Central memory CD8-positive, alpha-beta T cell (primary cell): ENCODE measurements around the gene CCDC24.

Experiments
- ATAC-seq: fragments of 150-1000 bp; cut with Tn5 transposase; replicated peaks from 2 replicates; pipeline ENCODE4 v1.10.0; 2022; ENCODE audit warnings: mild to moderate bottlenecking, moderate FRiP score, moderate number of reproducible peaks; ENCODE audit not compliant: poor library complexity, severe bottlenecking; ENCODE audit errors: extremely low read depth
- DNase-seq, 2 donors: peaks; one replicate each; pipeline ENCODE4 v3.0.0; 2021; ENCODE audit warnings: low spot score in 2 of 2
- H3K27ac Mint-ChIP-seq: one replicate; pipeline ENCODE4 v1.8.0; 2022; ENCODE audit warnings: low read depth, mild to moderate bottlenecking, moderate library complexity, mixed read lengths
- H3K27me3 Mint-ChIP-seq: one replicate; pipeline ENCODE4 v1.8.0; 2022; ENCODE audit warnings: mixed read lengths
- H3K36me3 Mint-ChIP-seq: one replicate; pipeline ENCODE4 v1.8.0; 2022; ENCODE audit warnings: mild to moderate bottlenecking, moderate library complexity, mixed read lengths; ENCODE audit not compliant: insufficient read depth
- H3K4me1 Mint-ChIP-seq: one replicate; pipeline ENCODE4 v1.8.0; 2022; ENCODE audit warnings: mixed read lengths
- H3K4me3 Mint-ChIP-seq: one replicate; pipeline ENCODE4 v1.8.0; 2022; ENCODE audit warnings: mild to moderate bottlenecking, moderate library complexity, mixed read lengths
- H3K9me3 Mint-ChIP-seq: one replicate; pipeline ENCODE4 v1.8.0; 2022; ENCODE audit warnings: mixed read lengths

Gene CCDC24

GRCh38 chr1:43954036-43954435 lies 37.4 kb upstream of the CCDC24 start:
- Mint-ChIP-seq H3K4me1 (peaks cover 26% of the 10 kb centered on the region), H3K36me3 (peaks cover 5% of the 10 kb centered on the region), H3K4me3 (no peak overlapping the region), H3K27me3 (no peaks in the 10 kb centered on the region), H3K27ac (no peak overlapping the region), H3K9me3 (no peaks in the 10 kb centered on the region)
- ATAC-seq = no peak
- DNase-seq = no peak

GRCh38 chr1:43956234-43956633 lies 35.2 kb upstream of the CCDC24 start:
- Mint-ChIP-seq H3K4me3 (no peak overlapping the region), H3K9me3 (no peaks in the 10 kb centered on the region), H3K27me3 (no peaks in the 10 kb centered on the region), H3K36me3 (peaks cover 3% of the 10 kb centered on the region), H3K27ac (no peak overlapping the region), H3K4me1 (peaks cover 11% of the 10 kb centered on the region)
- ATAC-seq = no peak
- no peak for DNase-seq

GRCh38 chr1:43957407-43958040 lies 33.9 kb upstream of the CCDC24 start:
- Mint-ChIP-seq H3K4me1 (peaks cover 7% of the 10 kb centered on the region), H3K36me3 (peaks cover 6% of the 10 kb centered on the region), H3K4me3 (no peak overlapping the region), H3K27ac (no peak overlapping the region), H3K27me3 (no peaks in the 10 kb centered on the region), H3K9me3 (no peaks in the 10 kb centered on the region)
- no peak for DNase-seq
- no peak for ATAC-seq

- Mint-ChIP-seq H3K4me1 (peaks cover 7% of the 10 kb centered on the region), H3K36me3 (peaks cover 6% of the 10 kb centered on the region), H3K27ac (no peak overlapping the region), H3K9me3 (no peaks in the 10 kb centered on the region), H3K4me3 (no peak overlapping the region), H3K27me3 (no peaks in the 10 kb centered on the region)
- DNase-seq (no peak), ATAC-seq (no peak)
Measured at GRCh38 chr1:43958351-43959255, 32.8 kb upstream of the CCDC24 start.

- ATAC-seq (no peak), DNase-seq (no peak)
- no peak overlapping the region for H3K4me3 Mint-ChIP-seq
- H3K9me3 Mint-ChIP-seq = no peaks in the 10 kb centered on the region
- peaks cover 6% of the 10 kb centered on the region for H3K36me3 Mint-ChIP-seq
- H3K27ac Mint-ChIP-seq = no peak overlapping the region
- no peaks in the 10 kb centered on the region for H3K27me3 Mint-ChIP-seq
- no peaks in the 10 kb centered on the region for H3K4me1 Mint-ChIP-seq
Measured at GRCh38 chr1:43960798-43961197, 30.6 kb upstream of the CCDC24 start.

GRCh38 chr1:43961692-43962091 lies 29.7 kb upstream of the CCDC24 start:
- H3K36me3 Mint-ChIP-seq = peaks cover 6% of the 10 kb centered on the region
- ATAC-seq = no peak
- no peaks in the 10 kb centered on the region for H3K9me3 Mint-ChIP-seq
- no peaks in the 10 kb centered on the region for H3K27me3 Mint-ChIP-seq
- H3K4me3 Mint-ChIP-seq = no peak overlapping the region
- H3K4me1 Mint-ChIP-seq = no peaks in the 10 kb centered on the region
- no peak for DNase-seq
- H3K27ac Mint-ChIP-seq = no peak overlapping the region

GRCh38 chr1:43962324-43962723 lies 29.1 kb upstream of the CCDC24 start:
- Mint-ChIP-seq H3K4me1 (no peaks in the 10 kb centered on the region), H3K27me3 (no peaks in the 10 kb centered on the region), H3K9me3 (no peaks in the 10 kb centered on the region), H3K27ac (no peak overlapping the region), H3K36me3 (peaks cover 6% of the 10 kb centered on the region), H3K4me3 (no peak overlapping the region)
- no peak for ATAC-seq
- DNase-seq = no peak

- Mint-ChIP-seq H3K27ac (no peak overlapping the region), H3K27me3 (no peaks in the 10 kb centered on the region), H3K4me3 (no peak overlapping the region), H3K4me1 (no peaks in the 10 kb centered on the region), H3K36me3 (peaks cover 6% of the 10 kb centered on the region), H3K9me3 (no peaks in the 10 kb centered on the region)
- ATAC-seq (no peak), DNase-seq (no peak)
Measured at GRCh38 chr1:43963006-43963405, 28.4 kb upstream of the CCDC24 start.

- Mint-ChIP-seq H3K36me3 (peaks cover 6% of the 10 kb centered on the region), H3K4me3 (no peak overlapping the region), H3K9me3 (no peaks in the 10 kb centered on the region), H3K4me1 (no peaks in the 10 kb centered on the region), H3K27me3 (no peaks in the 10 kb centered on the region), H3K27ac (no peak overlapping the region)
- DNase-seq (no peak), ATAC-seq (no peak)
Measured at GRCh38 chr1:43963890-43964289, 27.5 kb upstream of the CCDC24 start.

- no peaks in the 10 kb centered on the region for H3K27me3 Mint-ChIP-seq
- DNase-seq (no peak), ATAC-seq (no peak)
- H3K9me3 Mint-ChIP-seq = no peaks in the 10 kb centered on the region
- H3K4me3 Mint-ChIP-seq = no peak overlapping the region
- peaks cover 11% of the 10 kb centered on the region for H3K4me1 Mint-ChIP-seq
- peaks cover 5% of the 10 kb centered on the region for H3K36me3 Mint-ChIP-seq
- H3K27ac Mint-ChIP-seq = no peak overlapping the region
Measured at GRCh38 chr1:43965316-43965715, 26.1 kb upstream of the CCDC24 start.

GRCh38 chr1:43968348-43968948 lies 23.0 kb upstream of the CCDC24 start:
- Mint-ChIP-seq H3K9me3 (no peaks in the 10 kb centered on the region), H3K36me3 (peaks cover 5% of the 10 kb centered on the region), H3K27ac (no peak overlapping the region), H3K4me3 (no peak overlapping the region), H3K4me1 (peaks cover 22% of the 10 kb centered on the region), H3K27me3 (no peaks in the 10 kb centered on the region)
- ATAC-seq (no peak), DNase-seq (no peak)

GRCh38 chr1:43969416-43969745 lies 22.0 kb upstream of the CCDC24 start:
- no peaks in the 10 kb centered on the region for H3K27me3 Mint-ChIP-seq
- peaks cover 31% of the 10 kb centered on the region for H3K4me1 Mint-ChIP-seq
- H3K4me3 Mint-ChIP-seq = peak overlapping the region; percentile 80
- ATAC-seq = no peak
- H3K36me3 Mint-ChIP-seq = peaks cover 7% of the 10 kb centered on the region
- no peak for DNase-seq
- peak overlapping the region; percentile 39 for H3K27ac Mint-ChIP-seq
- H3K9me3 Mint-ChIP-seq = no peaks in the 10 kb centered on the region
